WTC11 (cell line): ENCODE measurements around the gene OPCML.

Source experiments
- SP1 ChIP-seq: sonication (generic); formaldehyde crosslinking; conservative IDR thresholded peaks from 2 replicates; pipeline ENCODE4 v1.8.1; 2022; ENCODE audit warnings: missing genetic modification reagents
- TEAD4 ChIP-seq: sonication (generic); formaldehyde crosslinking; IDR thresholded peaks from 2 replicates; pipeline ENCODE4 v1.8.0; 2022; ENCODE audit warnings: mild to moderate bottlenecking, missing genetic modification reagents
- ZNF219 ChIP-seq: sonication (generic); formaldehyde crosslinking; IDR thresholded peaks from 2 replicates; pipeline ENCODE4 v1.8.0; 2023; ENCODE audit warnings: missing genetic modification reagents, mild to moderate bottlenecking, borderline replicate concordance
- TF ChIP-seq, protein P1 (sequence below): fragments of 200-600 bp; IDR thresholded peaks from 2 replicates; pipeline ENCODE4 v1.8.0; 2022; ENCODE audit warnings: antibody characterized with exemption
- TF ChIP-seq, protein P2 (sequence below): sonication (generic); formaldehyde crosslinking; IDR thresholded peaks from 2 replicates; pipeline ENCODE4 v1.8.0; 2022; ENCODE audit warnings: mild to moderate bottlenecking, missing genetic modification reagents
- TF ChIP-seq, protein P3 (sequence below): sonication (generic); formaldehyde crosslinking; IDR thresholded peaks from 2 replicates; pipeline ENCODE4 v1.8.0; 2022; ENCODE audit warnings: missing genetic modification reagents
- TF ChIP-seq, protein P4 (sequence below): sonication (generic); formaldehyde crosslinking; IDR thresholded peaks from 2 replicates; pipeline ENCODE4 v1.8.1; 2022; ENCODE audit warnings: low read depth, mild to moderate bottlenecking, moderate library complexity, missing genetic modification reagents, borderline replicate concordance

DNA sequence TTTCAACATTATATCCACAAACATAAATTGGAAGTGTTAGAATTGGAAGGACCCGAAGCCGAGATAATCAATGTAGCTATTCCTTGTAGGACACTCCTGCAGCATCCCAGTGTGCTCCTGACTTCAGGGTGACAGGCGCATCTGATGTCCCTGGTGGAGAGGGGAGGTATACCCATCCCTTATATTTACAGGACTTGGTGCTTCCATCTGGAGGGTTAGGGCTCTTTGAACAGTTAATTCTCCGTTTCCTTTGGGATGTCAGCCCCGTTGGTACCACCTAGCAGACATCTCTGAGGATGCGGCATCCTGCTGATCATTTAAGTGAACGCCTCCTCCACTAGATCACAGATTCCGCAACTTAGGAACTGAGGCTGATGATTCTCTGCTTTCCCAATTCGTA lies 451.3 kb downstream of the OPCML start:
- TF ChIP-seq, protein P1, sequence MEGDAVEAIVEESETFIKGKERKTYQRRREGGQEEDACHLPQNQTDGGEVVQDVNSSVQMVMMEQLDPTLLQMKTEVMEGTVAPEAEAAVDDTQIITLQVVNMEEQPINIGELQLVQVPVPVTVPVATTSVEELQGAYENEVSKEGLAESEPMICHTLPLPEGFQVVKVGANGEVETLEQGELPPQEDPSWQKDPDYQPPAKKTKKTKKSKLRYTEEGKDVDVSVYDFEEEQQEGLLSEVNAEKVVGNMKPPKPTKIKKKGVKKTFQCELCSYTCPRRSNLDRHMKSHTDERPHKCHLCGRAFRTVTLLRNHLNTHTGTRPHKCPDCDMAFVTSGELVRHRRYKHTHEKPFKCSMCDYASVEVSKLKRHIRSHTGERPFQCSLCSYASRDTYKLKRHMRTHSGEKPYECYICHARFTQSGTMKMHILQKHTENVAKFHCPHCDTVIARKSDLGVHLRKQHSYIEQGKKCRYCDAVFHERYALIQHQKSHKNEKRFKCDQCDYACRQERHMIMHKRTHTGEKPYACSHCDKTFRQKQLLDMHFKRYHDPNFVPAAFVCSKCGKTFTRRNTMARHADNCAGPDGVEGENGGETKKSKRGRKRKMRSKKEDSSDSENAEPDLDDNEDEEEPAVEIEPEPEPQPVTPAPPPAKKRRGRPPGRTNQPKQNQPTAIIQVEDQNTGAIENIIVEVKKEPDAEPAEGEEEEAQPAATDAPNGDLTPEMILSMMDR, result no peak
- TF ChIP-seq, protein P2, sequence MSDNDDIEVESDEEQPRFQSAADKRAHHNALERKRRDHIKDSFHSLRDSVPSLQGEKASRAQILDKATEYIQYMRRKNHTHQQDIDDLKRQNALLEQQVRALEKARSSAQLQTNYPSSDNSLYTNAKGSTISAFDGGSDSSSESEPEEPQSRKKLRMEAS, result no peak
- TF ChIP-seq ZNF219 (no peak), TEAD4 (CRISPR knock-in tag) (no peak), SP1 (no peak)
- TF ChIP-seq, protein P3, sequence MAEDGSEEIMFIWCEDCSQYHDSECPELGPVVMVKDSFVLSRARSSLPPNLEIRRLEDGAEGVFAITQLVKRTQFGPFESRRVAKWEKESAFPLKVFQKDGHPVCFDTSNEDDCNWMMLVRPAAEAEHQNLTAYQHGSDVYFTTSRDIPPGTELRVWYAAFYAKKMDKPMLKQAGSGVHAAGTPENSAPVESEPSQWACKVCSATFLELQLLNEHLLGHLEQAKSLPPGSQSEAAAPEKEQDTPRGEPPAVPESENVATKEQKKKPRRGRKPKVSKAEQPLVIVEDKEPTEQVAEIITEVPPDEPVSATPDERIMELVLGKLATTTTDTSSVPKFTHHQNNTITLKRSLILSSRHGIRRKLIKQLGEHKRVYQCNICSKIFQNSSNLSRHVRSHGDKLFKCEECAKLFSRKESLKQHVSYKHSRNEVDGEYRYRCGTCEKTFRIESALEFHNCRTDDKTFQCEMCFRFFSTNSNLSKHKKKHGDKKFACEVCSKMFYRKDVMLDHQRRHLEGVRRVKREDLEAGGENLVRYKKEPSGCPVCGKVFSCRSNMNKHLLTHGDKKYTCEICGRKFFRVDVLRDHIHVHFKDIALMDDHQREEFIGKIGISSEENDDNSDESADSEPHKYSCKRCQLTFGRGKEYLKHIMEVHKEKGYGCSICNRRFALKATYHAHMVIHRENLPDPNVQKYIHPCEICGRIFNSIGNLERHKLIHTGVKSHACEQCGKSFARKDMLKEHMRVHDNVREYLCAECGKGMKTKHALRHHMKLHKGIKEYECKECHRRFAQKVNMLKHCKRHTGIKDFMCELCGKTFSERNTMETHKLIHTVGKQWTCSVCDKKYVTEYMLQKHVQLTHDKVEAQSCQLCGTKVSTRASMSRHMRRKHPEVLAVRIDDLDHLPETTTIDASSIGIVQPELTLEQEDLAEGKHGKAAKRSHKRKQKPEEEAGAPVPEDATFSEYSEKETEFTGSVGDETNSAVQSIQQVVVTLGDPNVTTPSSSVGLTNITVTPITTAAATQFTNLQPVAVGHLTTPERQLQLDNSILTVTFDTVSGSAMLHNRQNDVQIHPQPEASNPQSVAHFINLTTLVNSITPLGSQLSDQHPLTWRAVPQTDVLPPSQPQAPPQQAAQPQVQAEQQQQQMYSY, result no peak
- TF ChIP-seq, protein P4, sequence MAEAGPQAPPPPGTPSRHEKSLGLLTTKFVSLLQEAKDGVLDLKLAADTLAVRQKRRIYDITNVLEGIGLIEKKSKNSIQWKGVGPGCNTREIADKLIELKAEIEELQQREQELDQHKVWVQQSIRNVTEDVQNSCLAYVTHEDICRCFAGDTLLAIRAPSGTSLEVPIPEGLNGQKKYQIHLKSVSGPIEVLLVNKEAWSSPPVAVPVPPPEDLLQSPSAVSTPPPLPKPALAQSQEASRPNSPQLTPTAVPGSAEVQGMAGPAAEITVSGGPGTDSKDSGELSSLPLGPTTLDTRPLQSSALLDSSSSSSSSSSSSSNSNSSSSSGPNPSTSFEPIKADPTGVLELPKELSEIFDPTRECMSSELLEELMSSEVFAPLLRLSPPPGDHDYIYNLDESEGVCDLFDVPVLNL (CRISPR knock-in tag), result no peak
